Ovary (tissue), 9 donors: Measurements from ENCODE around the gene SOCS6. TPM values are rescaled to one million over a fixed set of nuclear protein-coding genes. Genes with fewer than 3 reads are reported as not detected.

Experiments
- DNase-seq, 5 donors: peaks; one replicate each; pipeline ENCODE4 v3.0.0-alpha.2; 2019 to 2020
- H3K27ac ChIP-seq, 2 donors: fragments of 200-600 bp; one replicate each; pipeline versions ENCODE4 v1.5.1 to v1.8.0; 2019 to 2022
- H3K27me3 ChIP-seq: fragments of 200-600 bp; one replicate; pipeline ENCODE4 v1.8.0; 2022
- H3K36me3 ChIP-seq: fragments of 200-600 bp; sonication (generic); one replicate; pipeline ENCODE4 v1.5.1; 2019
- H3K4me1 ChIP-seq: one replicate; pipeline ENCODE4 v1.8.1; 2013; ENCODE audit warnings: mild to moderate bottlenecking, moderate library complexity; ENCODE audit not compliant: insufficient read depth
- H3K4me3 ChIP-seq: fragments of 200-600 bp; sonication (generic); one replicate; pipeline ENCODE4 v1.5.1; 2017
- H3K9me3 ChIP-seq, 2 donors: fragments of 200-600 bp in 1 of 2; sonication (generic) in 1 of 2; one replicate each; pipeline versions ENCODE4 v1.5.1 to v1.8.1; 2013 to 2019; ENCODE audit warnings: mild to moderate bottlenecking in 1 of 2, moderate library complexity in 1 of 2
- CTCF ChIP-seq, 3 donors: fragments of 450-650 bp in 2 of 3; fragments of 200-600 bp in 1 of 3; IDR thresholded peaks; one replicate each; pipeline versions ENCODE4 v1.5.1 to v1.8.0; 2016 to 2022; ENCODE audit warnings: antibody characterized with exemption in 3 of 3, mild to moderate bottlenecking in 1 of 3
- EP300 ChIP-seq: sonication (generic); formaldehyde crosslinking; IDR thresholded peaks from one replicate; pipeline ENCODE4 v1.6.1; 2017; ENCODE audit warnings: antibody characterized with exemption
- POLR2A ChIP-seq: fragments of 450-650 bp; IDR thresholded peaks from one replicate; pipeline ENCODE4 v1.6.1; 2017; ENCODE audit warnings: antibody characterized with exemption, mild to moderate bottlenecking, moderate library complexity
- WGBS, 3 donors: extraction: QIAGEN DNeasy Blood & Tissue Kit in 1 of 3; methylation state at CpG; one replicate each; pipeline versions ENCODE4 v1.1.5 to v1.1.7; 2013 to 2017; 5-methylcytosine and 5-hydroxymethylcytosine counted together
- intact Hi-C, 4 donors: fragments of 100-400 bp; cut with DNase I; formaldehyde crosslinking; loops; one replicate each; pipeline versions ENCODE4 v1.11.0 to v1.15.1; 2022 to 2023
- polyA plus RNA-seq, 2 donors: library from polyadenylated mRNA; stranded (reverse); fragments of 200-250 nt in 1 of 2; fragments of 350-450 nt in 1 of 2; fragmentation: Illumina TruSeq in 1 of 2; extraction: RNeasy Lipid Tissue Mini Kit (QIAGEN cat#74804) in 1 of 2; gene quantifications; one replicate each; pipeline ENCODE4 v1.2.3, GENCODE V29; 2013 to 2014
- total RNA-seq, 7 donors: library from RNA; depleted of rRNA in 2 of 7; stranded (reverse); fragments of >200 nt in 2 of 7; fragmentation: NEBNext Ultra II Directional in 3 of 7; extraction: Animal tissue kit (Norgen Biotek cat#: 25700) in 3 of 7; gene quantifications; one replicate each; pipeline versions ENCODE4 v1.1.0 to v1.2.4, GENCODE V29; 2016 to 2023
- donor health status: DM: no; HTN: no; CAD: no; lungs with moderate emphysema.
- donor health status: DM: no; HTN: no; CAD: no.
- donor health status: Bipolar disorder and iron deficiency.
- donor health status: DM: yes; HTN: yes; CAD: no.
- donor health status: DM: no; HTN: no; CAD: no.
- donor health status: DM: yes; HTN: yes; CAD: no.

Gene SOCS6
- total and polyA plus RNA-seq, 9 donors = 8.1 to 23.8 (median 16.6) TPM

- intact Hi-C loops = no loop called here
- Histone ChIP-seq H3K9me3 (no peaks in the 10 kb centered on the region), H3K4me3 (no peak overlapping the region), H3K36me3 (no peaks in the 10 kb centered on the region), H3K4me1 (no peaks in the 10 kb centered on the region), H3K27me3 (no peaks in the 10 kb centered on the region), H3K27ac (no peak overlapping the region)
- no peak for TF ChIP-seq EP300
- no peak for TF ChIP-seq CTCF (IDR thresholded peaks at IDR 0.05)
- no peak for TF ChIP-seq POLR2A
- no peak for DNase-seq
- WGBS, 3 donors = 92 to 100% (median 93%) methylated on average over 1 of the region's 1 CpG
Measured at GRCh38 chr18:70332694-70333093, 43.8 kb downstream of the SOCS6 start.

GRCh38 chr18:70333316-70333715, 44.5 kb downstream of the SOCS6 start:
- WGBS, 3 donors = 98 to 100% (median 100%) methylated on average over 1 of the region's 1 CpG

GRCh38 chr18:70333757-70334156, 44.9 kb downstream of the SOCS6 start:
- intact Hi-C loops = no loop called here
- Histone ChIP-seq H3K27me3 (no peaks in the 10 kb centered on the region), H3K4me1 (no peaks in the 10 kb centered on the region), H3K4me3 (no peak overlapping the region), H3K27ac (no peak overlapping the region), H3K36me3 (no peaks in the 10 kb centered on the region), H3K9me3 (no peaks in the 10 kb centered on the region)
- WGBS, 3 donors = 45 to 95% (median 79%) methylated on average over 2 of the region's 2 CpGs
- DNase-seq = no peak
- TF ChIP-seq POLR2A = no peak
- TF ChIP-seq EP300 = no peak
- no peak for TF ChIP-seq CTCF (IDR thresholded peaks at IDR 0.05)

More at GRCh38 chr18:70333316-70333715, 44.5 kb downstream of the SOCS6 start:
- Histone ChIP-seq H3K27me3 (no peaks in the 10 kb centered on the region), H3K9me3 (no peaks in the 10 kb centered on the region), H3K27ac (no peak overlapping the region), H3K4me1 (no peaks in the 10 kb centered on the region), H3K36me3 (no peaks in the 10 kb centered on the region), H3K4me3 (no peak overlapping the region)
- no peak for DNase-seq
- TF ChIP-seq POLR2A (no peak), EP300 (no peak), CTCF (IDR thresholded peaks at IDR 0.05) (no peak)
- intact Hi-C loops = no loop called here

GRCh38 chr18:70334264-70334663, 45.4 kb downstream of the SOCS6 start:
- Histone ChIP-seq H3K27me3 (no peaks in the 10 kb centered on the region), H3K4me1 (no peaks in the 10 kb centered on the region), H3K4me3 (no peak overlapping the region), H3K27ac (no peak overlapping the region), H3K9me3 (no peaks in the 10 kb centered on the region), H3K36me3 (no peaks in the 10 kb centered on the region)
- intact Hi-C loops = no loop called here
- no peak for DNase-seq
- WGBS, 3 donors = 95 to 97% (median 96%) methylated on average over 1 of the region's 1 CpG
- TF ChIP-seq CTCF (IDR thresholded peaks at IDR 0.05) = no peak
- TF ChIP-seq POLR2A = no peak
- TF ChIP-seq EP300 = no peak
